Peyer's patch (tissue), 4 donors: ENCODE results near the gene VAV3.

Experiments used
- POLR2A ChIP-seq, 2 donors: fragments of 450-650 bp; IDR thresholded peaks; one replicate each; pipeline ENCODE4 v1.5.1; 2017; ENCODE audit warnings: antibody characterized with exemption in 2 of 2, mild to moderate bottlenecking in 2 of 2, moderate library complexity in 2 of 2
- TF ChIP-seq, protein P1 (sequence below), 6 experiments: fragments of 450-650 bp in 4 of 6; fragments of 200-600 bp in 2 of 6; sonication (generic) in 1 of 6; IDR thresholded peaks; one replicate each; pipeline ENCODE4 v1.5.1; 2017 to 2019; ENCODE audit warnings: antibody characterized with exemption in 6 of 6, mild to moderate bottlenecking in 3 of 6, moderate library complexity in 1 of 6

DNA sequence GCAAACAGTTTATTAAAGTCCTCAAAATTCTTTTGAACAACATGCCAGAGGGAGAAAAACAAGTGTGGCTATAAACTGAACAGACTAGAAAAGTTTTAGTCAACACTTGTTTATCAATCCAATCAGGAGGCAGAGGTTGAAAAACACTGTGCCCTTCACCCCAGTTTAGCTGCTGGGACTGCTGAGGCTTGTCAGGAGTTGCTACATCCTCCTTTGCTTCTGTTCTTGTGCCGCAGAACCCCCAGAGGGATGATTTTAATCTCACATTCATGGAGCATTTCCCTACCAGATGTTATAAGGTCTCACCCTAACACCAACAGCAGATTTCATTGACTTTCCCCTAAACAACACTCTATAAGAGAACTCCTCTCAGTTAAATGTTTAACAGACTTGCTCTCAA, 321.2 kb downstream of the VAV3 start:
- TF ChIP-seq, protein P1, sequence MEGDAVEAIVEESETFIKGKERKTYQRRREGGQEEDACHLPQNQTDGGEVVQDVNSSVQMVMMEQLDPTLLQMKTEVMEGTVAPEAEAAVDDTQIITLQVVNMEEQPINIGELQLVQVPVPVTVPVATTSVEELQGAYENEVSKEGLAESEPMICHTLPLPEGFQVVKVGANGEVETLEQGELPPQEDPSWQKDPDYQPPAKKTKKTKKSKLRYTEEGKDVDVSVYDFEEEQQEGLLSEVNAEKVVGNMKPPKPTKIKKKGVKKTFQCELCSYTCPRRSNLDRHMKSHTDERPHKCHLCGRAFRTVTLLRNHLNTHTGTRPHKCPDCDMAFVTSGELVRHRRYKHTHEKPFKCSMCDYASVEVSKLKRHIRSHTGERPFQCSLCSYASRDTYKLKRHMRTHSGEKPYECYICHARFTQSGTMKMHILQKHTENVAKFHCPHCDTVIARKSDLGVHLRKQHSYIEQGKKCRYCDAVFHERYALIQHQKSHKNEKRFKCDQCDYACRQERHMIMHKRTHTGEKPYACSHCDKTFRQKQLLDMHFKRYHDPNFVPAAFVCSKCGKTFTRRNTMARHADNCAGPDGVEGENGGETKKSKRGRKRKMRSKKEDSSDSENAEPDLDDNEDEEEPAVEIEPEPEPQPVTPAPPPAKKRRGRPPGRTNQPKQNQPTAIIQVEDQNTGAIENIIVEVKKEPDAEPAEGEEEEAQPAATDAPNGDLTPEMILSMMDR (IDR thresholded peaks at IDR 0.05) = no peak
- no peak for TF ChIP-seq POLR2A (IDR thresholded peaks at IDR 0.05)
